Kidney (tissue), 14 donors: Measurements from ENCODE around the gene EFEMP1. TPM values are rescaled to one million over a fixed set of nuclear protein-coding genes. Genes with fewer than 3 reads are reported as not detected.

Source experiments
- DNase-seq, 5 donors: peaks; one replicate each; pipeline ENCODE4 v3.0.0-alpha.2; 2013 to 2020
- FAIRE-seq: peaks from 2 replicates; lab custom pipeline; 2012; peaks lifted over from hg19 to GRCh38; lab: Jason Lieb, UNC
- H3K27ac ChIP-seq, 2 donors: one replicate each; pipeline ENCODE4 v1.7.0; 2013; ENCODE audit warnings: low read depth in 2 of 2, low read length in 2 of 2, inconsistent platforms in 1 of 2
- H3K27me3 ChIP-seq: one replicate; pipeline ENCODE4 v1.7.1; 2013; ENCODE audit warnings: low read length, inconsistent platforms; ENCODE audit not compliant: control insufficient read depth, insufficient read depth
- H3K36me3 ChIP-seq, 3 donors: one replicate each; pipeline versions ENCODE4 v1.7.0 to v1.7.1; 2013; ENCODE audit warnings: low read length in 3 of 3, control low read depth in 1 of 3, inconsistent platforms in 1 of 3; ENCODE audit not compliant: insufficient read depth in 3 of 3, control insufficient read depth in 2 of 3
- H3K4me1 ChIP-seq, 3 donors: one replicate each; pipeline versions ENCODE4 v1.7.0 to v1.7.1; 2013; ENCODE audit warnings: low read length in 3 of 3, inconsistent platforms in 1 of 3, low read depth in 1 of 3; ENCODE audit not compliant: control insufficient read depth in 2 of 3, insufficient read depth in 2 of 3
- H3K4me3 ChIP-seq, 3 donors: one replicate each; pipeline versions ENCODE4 v1.7.0 to v1.8.1; 2013; ENCODE audit warnings: low read length in 3 of 3, control low read depth in 1 of 3, inconsistent platforms in 1 of 3
- H3K9ac ChIP-seq, 3 donors: one replicate each; pipeline versions ENCODE4 v1.7.0 to v1.7.1; 2013; ENCODE audit warnings: low read length in 3 of 3, control low read depth in 1 of 3, inconsistent platforms in 1 of 3
- H3K9me3 ChIP-seq, 3 donors: one replicate each; pipeline versions ENCODE4 v1.7.0 to v1.7.1; 2013; ENCODE audit warnings: low read length in 3 of 3, control low read depth in 1 of 3, inconsistent platforms in 1 of 3; ENCODE audit not compliant: control insufficient read depth in 2 of 3, insufficient read depth in 1 of 3
- CTCF ChIP-seq: IDR thresholded peaks from 3 replicates; pipeline ENCODE4 v1.5.1; 2012; ENCODE audit warnings: mild to moderate bottlenecking, moderate library complexity, borderline replicate concordance; ENCODE audit not compliant: insufficient read depth; ENCODE audit errors: extremely low read depth
- intact Hi-C: fragments of 100-400 bp; cut with DNase I; formaldehyde crosslinking; loops from one replicate; pipeline ENCODE4 v1.11.1; 2022
- polyA plus RNA-seq: library from polyadenylated mRNA; stranded (reverse); fragments of 350-450 nt; fragmentation: Illumina TruSeq; extraction: RNeasy Lipid Tissue Mini Kit (QIAGEN cat#74804); gene quantifications from one replicate; pipeline ENCODE4 v1.2.3, GENCODE V29; 2014; ENCODE audit warnings: low read depth, low replicate concordance; ENCODE audit not compliant: insufficient read depth
- total RNA-seq: library from RNA; stranded (reverse); fragmentation: NEBNext Ultra II Directional; extraction: Animal tissue kit (Norgen Biotek cat#: 25700); gene quantifications from one replicate; pipeline ENCODE4 v1.2.1, GENCODE V29; 2021
- donor health status: control.
- donor health status: control.
- donor health status: control.
- donor health status: control.
- donor health status: control.
- donor health status: DM: yes; HTN: yes; CAD: no.
- donor health status: Normal renal cell carcinoma (clear cell type).

The EFEMP1 gene
- total and polyA plus RNA-seq, 2 donors from 2014 or later, result 68.4 to 171 TPM

GRCh38 chr2:55861733-55862132 is 61.8 kb downstream of the EFEMP1 start:
- Histone ChIP-seq H3K4me1 (no peaks in the 10 kb centered on the region), H3K9me3 (no peaks in the 10 kb centered on the region), H3K27ac (no peak overlapping the region), H3K9ac (no peak overlapping the region), H3K36me3 (no peaks in the 10 kb centered on the region), H3K27me3 (no peaks in the 10 kb centered on the region), H3K4me3 (no peak overlapping the region)
- intact Hi-C loops, result no loop called here
- DNase-seq, result no peak
- no peak for FAIRE-seq
- no peak for TF ChIP-seq CTCF

DNA sequence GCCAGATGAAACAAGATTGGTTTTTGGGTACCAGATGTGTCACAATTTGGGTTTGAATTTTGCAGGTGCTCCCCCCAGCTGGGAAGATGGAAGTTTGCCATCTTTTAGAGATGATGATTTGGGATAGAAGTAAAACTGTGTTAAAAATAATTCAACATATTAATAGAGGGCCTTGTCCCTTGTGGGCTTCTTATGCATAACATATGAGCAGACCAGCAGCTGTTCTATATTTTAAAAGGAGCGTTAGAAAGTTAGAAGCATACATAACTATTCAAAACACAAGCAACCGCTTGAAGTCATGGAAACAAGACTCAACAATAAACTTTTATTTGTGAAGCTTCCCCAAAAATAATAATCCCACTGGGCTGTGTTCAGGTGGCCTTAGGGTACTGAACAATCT is 62.8 kb downstream of the EFEMP1 start:
- Histone ChIP-seq H3K9ac (no peak overlapping the region), H3K4me1 (no peaks in the 10 kb centered on the region), H3K27ac (no peak overlapping the region), H3K27me3 (no peaks in the 10 kb centered on the region), H3K9me3 (no peaks in the 10 kb centered on the region), H3K4me3 (no peak overlapping the region), H3K36me3 (no peaks in the 10 kb centered on the region)
- no peak for TF ChIP-seq CTCF
- FAIRE-seq, result no peak
- DNase-seq, result peak in 1 of 5 donors; percentile 68
- intact Hi-C loops, result no loop called here

- Histone ChIP-seq H3K4me1 (no peaks in the 10 kb centered on the region), H3K9me3 (no peaks in the 10 kb centered on the region), H3K4me3 (no peak overlapping the region), H3K27me3 (no peaks in the 10 kb centered on the region), H3K36me3 (no peaks in the 10 kb centered on the region), H3K27ac (no peak overlapping the region), H3K9ac (no peak overlapping the region)
- no peak for TF ChIP-seq CTCF
- DNase-seq, result no peak
- intact Hi-C loops, result no loop called here
- no peak for FAIRE-seq
These were observed 63.7 kb downstream of the EFEMP1 start for GRCh38 chr2:55859875-55860274.

- H3K27me3 ChIP-seq, result no peaks in the 10 kb centered on the region
- no peaks in the 10 kb centered on the region for H3K36me3 ChIP-seq
- no peaks in the 10 kb centered on the region for H3K4me1 ChIP-seq
- no peak overlapping the region for H3K4me3 ChIP-seq
- intact Hi-C loops, result no loop called here
- no peak for DNase-seq
- no peaks in the 10 kb centered on the region for H3K9me3 ChIP-seq
- H3K27ac ChIP-seq, result no peak overlapping the region
- no peak overlapping the region for H3K9ac ChIP-seq
- no peak for TF ChIP-seq CTCF
- FAIRE-seq, result no peak
These were observed 65.8 kb downstream of the EFEMP1 start for GRCh38 chr2:55857766-55858165.
